PC-3 (cell line): ENCODE data around the gene APOL4. TPM values are rescaled to one million over a fixed set of nuclear protein-coding genes. Genes with fewer than 3 reads are reported as not detected.
"Not testable (repeated sequence)": the region's sequence is repeated elsewhere in the genome, so short reads cannot be mapped to it uniquely, and the experiment has no call there.

Experiments
- ATAC-seq: fragments of 200-7000 bp; cut with Tn5 transposase; 2 replicates; pipeline ENCODE4 v1.9.1; 2020; ENCODE audit warnings: mild to moderate bottlenecking, moderate library complexity
- BruUV-seq: library from RNA; stranded (reverse); fragments of 400-500 nt; replicated peaks from 2 replicates; lab custom pipeline; 2021; lab: Mats Ljungman, UMichigan
- CTCF ChIA-PET: fragments of 300-600 bp; sonication (Branson Sonifier 250); formaldehyde crosslinking; loops from one replicate; lab custom pipeline; 2022; ENCODE audit warnings: antibody characterized with exemption; lab: Charles Lee
- POLR2A ChIA-PET: fragments of 300-600 bp; sonication (Branson Sonifier 250); formaldehyde crosslinking; loops from one replicate; lab custom pipeline; 2022; ENCODE audit warnings: antibody characterized with exemption; ENCODE audit not compliant: unreplicated experiment; lab: Charles Lee
- DNase-seq: peaks from one replicate; pipeline ENCODE4 v3.0.0-alpha.2; 2015
- H2AFZ ChIP-seq: fragments of 300-600 bp; sonication (generic); 2 replicates; pipeline ENCODE4 v1.6.0; 2016; ENCODE audit warnings: antibody characterized with exemption, low read length
- H3F3A ChIP-seq: fragments of 300-600 bp; sonication (generic); one replicate; pipeline ENCODE4 v1.6.0; 2017; ENCODE audit warnings: antibody characterized with exemption, low read length, control low read depth, mild to moderate bottlenecking; ENCODE audit not compliant: unreplicated experiment
- H3K27ac ChIP-seq: fragments of 300-600 bp; sonication (generic); 2 replicates; pipeline ENCODE4 v1.5.1; 2016; ENCODE audit warnings: mild to moderate bottlenecking, low read length
- H3K27me3 ChIP-seq: fragments of 300-600 bp; sonication (generic); 2 replicates; pipeline ENCODE4 v1.6.1; 2016; ENCODE audit warnings: low read length, mixed read lengths
- H3K36me3 ChIP-seq: fragments of 300-600 bp; sonication (generic); 2 replicates; pipeline ENCODE4 v1.6.1; 2016; ENCODE audit warnings: low read depth, mixed run types, low read length, mixed read lengths
- H3K4me1 ChIP-seq: fragments of 300-600 bp; sonication (generic); 2 replicates; pipeline ENCODE4 v1.5.1; 2016; ENCODE audit warnings: low read length; ENCODE audit not compliant: insufficient read depth
- H3K4me2 ChIP-seq: fragments of 300-600 bp; sonication (generic); 2 replicates; pipeline ENCODE4 v1.6.0; 2016; ENCODE audit warnings: low read length
- H3K4me3 ChIP-seq: fragments of 300-600 bp; sonication (generic); 2 replicates; pipeline ENCODE4 v1.5.1; 2016; ENCODE audit warnings: mild to moderate bottlenecking, low read length, mixed read lengths
- H3K79me2 ChIP-seq: fragments of 300-600 bp; sonication (generic); 2 replicates; pipeline ENCODE4 v1.6.1; 2017; ENCODE audit warnings: low read length, mixed read lengths
- H3K9ac ChIP-seq: fragments of 300-600 bp; sonication (generic); 2 replicates; pipeline ENCODE4 v1.6.0; 2016; ENCODE audit warnings: mild to moderate bottlenecking, low read length
- H3K9me2 ChIP-seq: fragments of 300-600 bp; sonication (generic); replicated peaks from 2 replicates; pipeline ENCODE4 v1.6.1; 2016; ENCODE audit warnings: mixed run types, low read length, mixed read lengths
- H3K9me3 ChIP-seq: fragments of 300-600 bp; sonication (generic); 2 replicates; pipeline ENCODE4 v1.6.1; 2016; ENCODE audit warnings: low read length, mixed read lengths
- H4K20me1 ChIP-seq: fragments of 300-600 bp; sonication (generic); 2 replicates; pipeline ENCODE4 v1.6.1; 2016; ENCODE audit warnings: low read length, mixed read lengths
- EZH2 ChIP-seq: fragments of 300-600 bp; sonication (generic); IDR thresholded peaks from one replicate; pipeline ENCODE4 v1.6.1; 2017; ENCODE audit warnings: antibody characterized with exemption, mild to moderate bottlenecking, low read length; ENCODE audit not compliant: unreplicated experiment
- EZH2phosphoT487 ChIP-seq: fragments of 300-600 bp; sonication (generic); IDR thresholded peaks from 2 replicates; pipeline ENCODE4 v1.6.1; 2018; ENCODE audit warnings: mild to moderate bottlenecking, antibody characterized with exemption, low read length, borderline replicate concordance
- intact Hi-C: fragments of 100-400 bp; cut with micrococcal nuclease; formaldehyde crosslinking; loops from 2 replicates; pipeline ENCODE4 v1.9.0; 2023
- total RNA-seq: library from RNA; depleted of rRNA; stranded (reverse); fragments of >200 nt; gene quantifications from 2 replicates; pipeline ENCODE4 v1.2.3, GENCODE V29; 2014
- TF ChIP-seq, protein P1 (sequence below): fragments of 300-600 bp; sonication (generic); conservative IDR thresholded peaks from 2 replicates; pipeline ENCODE4 v1.5.1; 2017; ENCODE audit warnings: antibody characterized with exemption, low read depth, mild to moderate bottlenecking, low read length

Gene APOL4
- total RNA-seq, 1 experiment from 2014 or later = 0.04 TPM

DNA sequence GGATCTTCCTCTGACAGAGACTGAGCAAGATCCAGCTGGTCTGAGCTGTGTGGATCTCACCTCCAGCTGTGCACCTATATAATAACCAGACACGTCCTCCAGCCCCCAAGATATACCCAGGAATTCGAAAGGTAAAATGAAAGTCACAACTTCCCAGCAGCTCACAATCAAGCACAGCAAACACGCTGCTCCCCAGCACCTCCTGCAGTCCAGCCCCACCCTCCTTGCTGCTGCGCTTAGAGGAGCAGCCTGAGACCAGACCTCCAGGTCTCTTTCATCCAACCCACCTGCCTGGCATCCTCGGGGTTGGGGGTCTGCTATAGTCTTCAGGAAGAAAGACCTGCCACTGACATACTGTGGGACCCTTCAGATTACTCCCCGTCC, 3.0 kb upstream of the APOL4 start:
- H3K4me1 ChIP-seq = peaks cover 5% of the 10 kb centered on the region; the same call in 1 of the 2 replicates
- ChIA-PET POLR2A (no interaction called here), CTCF (no interaction called here)
- no peak overlapping the region for H3K4me2 ChIP-seq
- no TSS peak for BruUV-seq
- no peaks in the 10 kb centered on the region for H4K20me1 ChIP-seq
- intact Hi-C loops = no loop called here
- H3K27ac ChIP-seq = no peak overlapping the region
- H3K79me2 ChIP-seq = no peaks in the 10 kb centered on the region
- no peaks in the 10 kb centered on the region for H3K27me3 ChIP-seq
- no peaks in the 10 kb centered on the region for H3K9me3 ChIP-seq
- no peak overlapping the region for H2AFZ ChIP-seq
- no peak overlapping the region for H3K9ac ChIP-seq
- H3F3A ChIP-seq = no peaks in the 10 kb centered on the region
- no peak for ATAC-seq
- H3K4me3 ChIP-seq = no peak overlapping the region
- DNase-seq = no peak
- no peaks in the 10 kb centered on the region for H3K36me3 ChIP-seq
- TF ChIP-seq, protein P1, sequence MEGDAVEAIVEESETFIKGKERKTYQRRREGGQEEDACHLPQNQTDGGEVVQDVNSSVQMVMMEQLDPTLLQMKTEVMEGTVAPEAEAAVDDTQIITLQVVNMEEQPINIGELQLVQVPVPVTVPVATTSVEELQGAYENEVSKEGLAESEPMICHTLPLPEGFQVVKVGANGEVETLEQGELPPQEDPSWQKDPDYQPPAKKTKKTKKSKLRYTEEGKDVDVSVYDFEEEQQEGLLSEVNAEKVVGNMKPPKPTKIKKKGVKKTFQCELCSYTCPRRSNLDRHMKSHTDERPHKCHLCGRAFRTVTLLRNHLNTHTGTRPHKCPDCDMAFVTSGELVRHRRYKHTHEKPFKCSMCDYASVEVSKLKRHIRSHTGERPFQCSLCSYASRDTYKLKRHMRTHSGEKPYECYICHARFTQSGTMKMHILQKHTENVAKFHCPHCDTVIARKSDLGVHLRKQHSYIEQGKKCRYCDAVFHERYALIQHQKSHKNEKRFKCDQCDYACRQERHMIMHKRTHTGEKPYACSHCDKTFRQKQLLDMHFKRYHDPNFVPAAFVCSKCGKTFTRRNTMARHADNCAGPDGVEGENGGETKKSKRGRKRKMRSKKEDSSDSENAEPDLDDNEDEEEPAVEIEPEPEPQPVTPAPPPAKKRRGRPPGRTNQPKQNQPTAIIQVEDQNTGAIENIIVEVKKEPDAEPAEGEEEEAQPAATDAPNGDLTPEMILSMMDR = no peak
- no peak for TF ChIP-seq EZH2
- TF ChIP-seq EZH2phosphoT487 = no peak
- no peaks in the 10 kb centered on the region for H3K9me2 ChIP-seq

- BruUV-seq = no TSS peak
- no peaks in the 10 kb centered on the region for H3K9me3 ChIP-seq
- ChIA-PET POLR2A (no interaction called here), CTCF (no interaction called here)
- H3K4me1 ChIP-seq = peaks cover 5% of the 10 kb centered on the region; the same call in 1 of the 2 replicates
- H3K27me3 ChIP-seq = no peaks in the 10 kb centered on the region
- H3K4me2 ChIP-seq = no peak overlapping the region
- H3K9me2 ChIP-seq = no peaks in the 10 kb centered on the region
- H3K79me2 ChIP-seq = no peaks in the 10 kb centered on the region
- H3K4me3 ChIP-seq = no peak overlapping the region
- no peak overlapping the region for H2AFZ ChIP-seq
- H3K9ac ChIP-seq = no peak overlapping the region
- ATAC-seq (no peak), DNase-seq (no peak)
- no peaks in the 10 kb centered on the region for H3K36me3 ChIP-seq
- H4K20me1 ChIP-seq = no peaks in the 10 kb centered on the region
- no peak for TF ChIP-seq EZH2phosphoT487
- TF ChIP-seq, protein P1 = no peak
- no peak for TF ChIP-seq EZH2
- H3F3A ChIP-seq = no peaks in the 10 kb centered on the region
- intact Hi-C loops = no loop called here
- no peak overlapping the region for H3K27ac ChIP-seq
Observed at GRCh38 chr22:36204001-36204631, 2.5 kb upstream of the APOL4 start.

- H4K20me1 ChIP-seq, H3K9ac ChIP-seq, H3K9me2 ChIP-seq, BruUV-seq, ATAC-seq, POLR2A ChIA-PET, H3K4me1 ChIP-seq, H3K9me3 ChIP-seq, H3K27ac ChIP-seq, H3K27me3 ChIP-seq, H3K36me3 ChIP-seq, CTCF ChIA-PET, H3F3A ChIP-seq, H3K79me2 ChIP-seq: not testable (repeated sequence)
- peak; percentile 56 for DNase-seq
- Histone ChIP-seq H3K4me3 (peak overlapping the region; percentile 60), H2AFZ (peak overlapping the region; percentile 71; the same call in 1 of the 2 replicates), H3K4me2 (peak overlapping the region; percentile 81)
- intact Hi-C loops = loop anchor here (2.0 kb wide), 1 partner anchor 17 kb away; no protein-coding TSS in a partner anchor
Observed at GRCh38 chr22:36203441-36203840, 1.8 kb upstream of the APOL4 start.
